22Rv1 (cell line): ENCODE data around the gene SUPT20H.

Experiments used
- H3K27ac ChIP-seq: fragments of 450-650 bp; 2 replicates; pipeline ENCODE4 v1.5.1; 2017
- ZFX ChIP-seq: fragments of 450-650 bp; IDR thresholded peaks from 2 replicates; pipeline ENCODE4 v1.6.1; 2017; ENCODE audit warnings: antibody characterized with exemption, borderline replicate concordance
- TF ChIP-seq, protein P1 (sequence below): fragments of 450-650 bp; IDR thresholded peaks from 2 replicates; pipeline ENCODE4 v1.5.1; 2017; ENCODE audit warnings: mild to moderate bottlenecking

The SUPT20H gene

DNA sequence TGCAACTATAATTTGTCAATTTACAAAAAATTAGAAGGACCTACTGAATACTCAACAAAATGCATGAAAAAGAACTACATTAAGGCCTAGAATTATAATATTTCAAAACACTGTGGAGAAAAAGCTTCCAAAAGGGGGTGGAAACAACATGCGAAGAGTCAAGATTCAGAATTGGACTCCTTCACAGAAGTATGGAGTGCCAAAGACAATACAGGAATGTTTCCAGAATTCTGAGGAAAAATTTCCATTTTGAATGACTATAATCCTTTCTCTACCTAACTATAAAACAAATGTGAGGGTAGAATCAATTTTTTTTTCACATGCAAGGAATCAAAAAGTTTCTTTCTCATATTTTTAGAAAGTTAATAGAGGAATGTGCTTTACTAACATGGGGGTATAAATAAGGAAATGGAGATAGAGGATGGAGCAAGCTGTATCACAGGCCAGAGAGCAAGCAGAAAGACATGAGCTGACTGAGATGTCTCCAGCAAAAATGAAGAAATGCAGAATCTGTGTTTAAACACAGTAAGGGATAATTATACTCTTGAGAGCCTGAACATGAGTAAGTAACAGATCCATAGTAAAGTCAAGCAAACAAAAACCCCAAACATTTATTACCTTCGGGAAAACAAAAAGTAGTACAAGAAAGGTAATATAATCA is 99.9 kb downstream of the SUPT20H start:
- TF ChIP-seq, protein P1, sequence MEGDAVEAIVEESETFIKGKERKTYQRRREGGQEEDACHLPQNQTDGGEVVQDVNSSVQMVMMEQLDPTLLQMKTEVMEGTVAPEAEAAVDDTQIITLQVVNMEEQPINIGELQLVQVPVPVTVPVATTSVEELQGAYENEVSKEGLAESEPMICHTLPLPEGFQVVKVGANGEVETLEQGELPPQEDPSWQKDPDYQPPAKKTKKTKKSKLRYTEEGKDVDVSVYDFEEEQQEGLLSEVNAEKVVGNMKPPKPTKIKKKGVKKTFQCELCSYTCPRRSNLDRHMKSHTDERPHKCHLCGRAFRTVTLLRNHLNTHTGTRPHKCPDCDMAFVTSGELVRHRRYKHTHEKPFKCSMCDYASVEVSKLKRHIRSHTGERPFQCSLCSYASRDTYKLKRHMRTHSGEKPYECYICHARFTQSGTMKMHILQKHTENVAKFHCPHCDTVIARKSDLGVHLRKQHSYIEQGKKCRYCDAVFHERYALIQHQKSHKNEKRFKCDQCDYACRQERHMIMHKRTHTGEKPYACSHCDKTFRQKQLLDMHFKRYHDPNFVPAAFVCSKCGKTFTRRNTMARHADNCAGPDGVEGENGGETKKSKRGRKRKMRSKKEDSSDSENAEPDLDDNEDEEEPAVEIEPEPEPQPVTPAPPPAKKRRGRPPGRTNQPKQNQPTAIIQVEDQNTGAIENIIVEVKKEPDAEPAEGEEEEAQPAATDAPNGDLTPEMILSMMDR: no peak
- no peak for TF ChIP-seq ZFX
- H3K27ac ChIP-seq: no peak overlapping the region
